EH (cell line): ENCODE measurements around the gene SCAPER.
"Not testable (repeated sequence)": the region's sequence is repeated elsewhere in the genome, so short reads cannot be mapped to it uniquely, and the experiment has no call there.

Experiments
- DNase-seq: peaks from one replicate; pipeline ENCODE4 v3.0.0-alpha.2; 2015; ENCODE audit warnings: low read depth

Gene SCAPER

DNA sequence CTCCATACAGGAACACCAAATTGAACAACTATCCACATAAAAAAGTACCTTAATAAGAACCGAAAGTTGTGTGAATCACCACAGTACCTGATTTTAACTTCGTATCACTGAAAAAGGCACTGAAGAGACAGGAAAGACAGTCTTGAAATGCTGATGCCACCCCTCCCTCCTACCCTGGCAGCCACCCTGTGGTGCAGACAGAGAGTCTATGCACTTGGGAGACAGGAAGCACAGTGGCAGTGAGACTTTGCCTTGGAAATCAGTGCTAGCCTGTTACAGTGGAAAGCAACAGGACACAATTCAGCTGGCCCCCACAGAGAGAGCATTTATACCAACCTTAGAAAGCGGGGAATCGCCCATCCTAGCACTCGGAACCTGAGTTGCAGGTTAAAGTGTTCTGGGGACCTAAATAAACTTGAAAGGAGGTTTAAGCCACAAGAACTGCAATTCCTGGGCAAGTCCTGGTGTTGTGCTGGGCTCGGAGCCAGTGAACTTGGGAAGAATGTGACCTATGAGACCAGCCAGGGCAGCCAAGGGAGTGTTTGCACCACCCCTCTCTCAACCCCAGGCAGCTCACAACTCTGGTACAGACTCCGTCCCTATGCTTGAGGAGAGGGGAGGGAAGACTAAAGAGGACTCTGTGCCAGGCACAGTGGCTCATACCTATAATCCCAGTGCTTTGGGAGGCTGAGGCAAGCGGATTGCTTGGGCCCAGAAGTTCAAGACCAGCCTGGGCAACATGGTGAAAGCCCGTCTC lies 328.4 kb downstream of the SCAPER start:
- DNase-seq: peak; percentile 75

DNA sequence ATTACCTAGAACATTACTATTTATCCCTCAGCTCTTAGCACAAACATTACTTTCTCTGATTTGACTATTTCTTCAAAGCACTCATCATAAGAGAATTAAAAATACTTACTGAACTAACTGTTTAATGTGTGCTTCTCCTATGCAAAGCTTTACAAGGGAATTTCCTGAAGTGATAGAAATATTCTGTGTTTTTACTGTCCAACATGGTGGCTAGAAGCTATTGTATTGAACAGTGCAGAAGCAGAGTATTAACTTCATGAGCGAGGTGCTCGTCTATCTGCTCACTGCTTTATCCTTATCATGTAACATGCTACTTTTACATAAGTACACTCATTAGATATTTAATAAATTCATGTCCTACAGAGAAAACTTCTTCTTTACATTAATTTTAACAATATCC lies 329.5 kb downstream of the SCAPER start:
- no peak for DNase-seq

DNA sequence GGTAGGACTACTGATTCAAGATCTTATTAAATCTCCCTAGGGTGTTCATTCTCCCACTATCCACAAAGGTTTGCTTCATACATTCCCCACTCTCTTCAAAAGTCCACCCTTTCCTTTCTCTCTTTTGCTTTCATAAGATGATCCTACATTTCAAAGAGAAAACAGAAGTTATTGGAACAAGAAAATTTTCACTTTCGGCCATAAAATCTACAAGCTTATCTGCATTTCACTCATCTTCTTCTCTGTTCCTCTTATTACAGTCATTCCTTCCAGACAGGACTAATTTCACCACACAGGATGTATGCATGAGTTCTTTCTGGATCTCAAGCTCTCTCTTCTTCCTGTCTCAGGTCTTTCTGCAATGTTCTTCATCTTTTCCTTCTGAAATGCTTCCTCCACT lies 329.9 kb downstream of the SCAPER start:
- no peak for DNase-seq

GRCh38 chr15:76572983-76573314 lies 332.2 kb downstream of the SCAPER start:
- no peak for DNase-seq

- DNase-seq: peak; percentile 12
Observed at GRCh38 chr15:76566276-76566675, 338.9 kb downstream of the SCAPER start.

DNA sequence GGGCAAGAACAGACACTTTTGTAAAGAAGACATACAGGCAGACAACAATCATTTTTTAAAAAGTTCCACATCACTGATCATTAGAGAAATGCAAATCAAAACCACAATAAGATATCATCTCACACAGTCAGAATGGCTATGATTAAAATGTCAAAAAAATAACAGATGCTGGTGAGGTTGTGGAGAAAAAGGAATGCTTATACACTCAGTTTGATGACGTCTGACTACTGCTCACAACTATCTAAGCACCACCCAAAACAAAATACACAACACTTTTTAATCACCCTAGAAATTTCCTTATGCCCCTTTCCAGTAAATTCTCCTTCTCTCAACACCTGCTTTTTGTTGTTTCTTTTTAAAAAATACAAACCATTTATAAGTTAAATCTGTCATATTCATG lies 339.8 kb downstream of the SCAPER start:
- DNase-seq: peak; percentile 48

- DNase-seq: no peak
Observed at GRCh38 chr15:76555247-76555646, 349.9 kb downstream of the SCAPER start.

DNA sequence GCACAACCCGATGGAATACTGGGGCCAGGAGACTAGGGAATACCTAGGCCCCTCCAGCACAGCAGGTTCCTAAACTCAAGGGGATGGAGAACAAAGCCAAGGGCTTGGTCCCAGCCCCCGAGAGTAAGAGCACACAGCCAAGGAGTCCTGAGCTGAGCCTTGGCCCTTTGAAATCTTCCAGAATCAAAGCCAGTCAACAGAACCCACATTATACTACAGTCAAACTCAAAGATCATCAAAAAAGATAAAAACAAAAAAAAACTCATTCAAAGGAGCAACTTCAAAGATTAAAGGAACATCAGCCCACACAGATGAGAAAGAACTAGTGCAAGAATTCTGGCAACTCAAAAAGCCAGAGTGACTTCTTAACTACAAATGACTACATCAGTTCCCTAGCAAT lies 351.6 kb downstream of the SCAPER start:
- no peak for DNase-seq

GRCh38 chr15:76553102-76553501 lies 352.0 kb downstream of the SCAPER start:
- DNase-seq: no peak

- DNase-seq: no peak
Observed at GRCh38 chr15:76546805-76547204, 358.3 kb downstream of the SCAPER start.

DNA sequence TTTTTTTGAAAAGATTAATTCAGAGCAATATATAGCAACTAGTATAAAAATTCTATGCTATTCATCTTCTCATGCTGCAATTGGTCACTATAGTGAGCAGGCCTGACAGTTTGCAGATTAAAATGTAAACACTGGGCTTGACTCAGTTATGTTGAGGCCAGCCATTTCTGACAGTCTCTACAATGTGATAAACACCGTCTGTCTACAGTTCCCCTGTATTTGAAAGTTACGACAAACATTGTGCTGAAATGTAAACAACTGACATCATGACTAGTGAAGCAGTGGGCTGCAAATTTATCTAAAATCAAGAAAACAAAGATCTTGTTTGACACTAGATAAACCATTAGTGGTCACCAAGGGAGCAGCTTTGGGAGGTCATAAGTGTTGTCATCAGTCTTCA lies 371.1 kb downstream of the SCAPER start:
- DNase-seq: no peak

- no peak for DNase-seq
Observed at GRCh38 chr15:76533060-76533820, 371.9 kb downstream of the SCAPER start.

DNA sequence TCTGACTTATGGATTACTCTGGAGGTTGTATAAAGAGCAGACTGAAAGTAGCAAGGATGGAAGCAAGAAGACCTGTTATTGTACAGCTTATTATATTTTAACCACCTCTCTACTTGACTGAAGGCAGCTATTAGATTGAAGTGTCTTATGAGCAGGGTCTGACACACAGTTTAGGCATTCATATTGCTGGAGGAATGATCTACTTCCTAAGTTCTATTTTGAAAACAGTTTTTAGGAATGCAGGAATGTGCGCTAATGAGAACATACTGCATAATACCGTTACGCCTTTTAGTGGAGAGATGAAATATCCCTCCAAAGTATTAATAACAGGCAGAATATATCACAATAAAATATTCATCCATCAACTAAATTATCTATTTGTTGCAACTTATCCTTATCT lies 375.2 kb downstream of the SCAPER start:
- DNase-seq: peak; percentile 73

DNA sequence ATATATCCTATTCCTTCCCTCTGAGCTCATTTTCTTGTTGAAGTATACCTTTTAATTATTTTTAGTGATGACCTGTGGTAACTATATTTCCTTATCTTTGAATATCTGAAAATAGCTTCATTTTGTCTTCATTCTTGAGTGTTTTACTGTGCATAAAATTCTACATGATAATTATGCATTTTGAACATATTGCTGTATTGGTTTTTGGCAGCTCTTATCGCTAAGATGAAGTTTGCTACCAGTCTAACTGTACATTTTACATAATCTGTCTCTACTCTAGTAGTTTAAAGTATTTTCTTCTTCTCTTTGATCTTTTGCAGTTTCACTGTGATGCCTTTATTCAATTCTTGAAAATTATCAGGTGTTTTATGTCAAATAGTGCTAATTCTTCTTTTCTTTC lies 379.0 kb downstream of the SCAPER start:
- no peak for DNase-seq

DNA sequence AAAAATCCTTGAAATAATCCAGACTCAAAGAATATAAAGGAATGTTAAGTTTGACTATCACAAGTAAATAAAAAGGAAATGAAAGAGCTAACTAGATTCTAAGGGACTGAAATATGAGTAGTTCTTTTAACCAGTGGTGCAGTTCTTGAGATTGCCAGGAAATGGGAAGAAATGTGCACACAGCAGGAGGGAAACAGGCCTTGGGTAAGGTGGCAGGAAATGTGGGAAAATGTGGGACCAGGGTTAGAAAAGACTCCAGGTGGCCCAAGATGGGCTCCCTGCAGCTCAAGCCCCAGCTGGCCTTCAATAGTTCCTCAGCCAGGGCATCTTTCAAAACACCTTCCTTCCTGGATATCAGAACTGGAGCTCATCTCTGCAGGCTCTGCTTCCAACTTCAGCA lies 387.2 kb downstream of the SCAPER start:
- peak; percentile 8 for DNase-seq

DNA sequence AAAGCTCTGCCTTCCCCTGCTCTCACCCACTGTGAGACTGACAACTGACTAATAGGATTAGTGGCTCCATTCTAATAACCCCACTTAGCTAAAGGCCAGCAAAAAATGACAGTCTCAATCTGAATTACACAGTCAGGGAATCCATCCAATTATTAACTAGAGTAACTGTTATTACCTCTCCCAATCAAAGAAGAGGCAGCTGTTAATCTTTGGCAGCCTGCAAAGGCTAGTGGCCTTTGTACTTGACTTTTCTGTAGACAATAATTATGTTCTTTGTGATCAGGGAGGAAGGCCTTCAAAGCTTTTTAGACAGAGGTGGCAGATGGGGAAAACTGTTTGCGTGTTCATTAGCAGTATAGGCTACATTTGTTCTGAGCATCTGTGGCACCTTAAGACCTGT lies 390.9 kb downstream of the SCAPER start:
- no peak for DNase-seq

DNA sequence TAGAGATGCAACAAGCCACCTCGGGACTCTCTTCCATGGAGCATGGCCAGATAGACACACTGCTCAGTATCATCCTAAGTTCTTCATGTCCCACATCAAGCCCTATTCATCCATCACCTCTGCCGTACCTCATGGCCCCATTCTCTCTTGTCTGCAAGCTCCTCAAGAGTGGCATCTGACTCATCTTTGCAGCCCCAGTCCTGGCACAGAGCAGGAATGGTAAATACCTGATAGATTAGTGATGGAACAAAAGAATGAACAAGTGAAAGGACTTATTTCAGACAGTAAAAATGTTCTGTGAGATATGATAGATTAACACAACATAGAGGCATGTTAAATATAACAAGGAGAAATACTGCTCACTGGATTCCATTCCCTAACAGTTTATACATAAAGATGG lies 392.2 kb downstream of the SCAPER start:
- peak; percentile 37 for DNase-seq

DNA sequence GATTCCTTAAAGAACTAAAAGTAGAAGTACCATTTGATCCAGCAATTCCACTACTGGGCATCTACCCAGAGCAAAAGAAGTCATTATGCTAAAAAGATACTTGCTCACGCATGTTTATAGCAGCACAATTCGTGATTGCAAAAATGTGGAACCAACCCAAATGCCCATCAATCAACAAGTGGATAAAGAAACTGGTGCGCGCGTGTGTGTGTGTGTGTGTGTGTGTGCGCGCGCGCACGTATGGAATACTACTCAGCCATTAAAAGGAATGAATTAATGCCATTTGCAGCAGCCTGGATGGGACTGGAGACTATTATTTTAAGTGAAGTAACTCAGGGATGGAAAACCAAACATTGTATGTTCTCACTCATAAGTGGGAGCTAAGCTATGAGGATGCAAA lies 394.5 kb downstream of the SCAPER start:
- not testable (repeated sequence) for DNase-seq

DNA sequence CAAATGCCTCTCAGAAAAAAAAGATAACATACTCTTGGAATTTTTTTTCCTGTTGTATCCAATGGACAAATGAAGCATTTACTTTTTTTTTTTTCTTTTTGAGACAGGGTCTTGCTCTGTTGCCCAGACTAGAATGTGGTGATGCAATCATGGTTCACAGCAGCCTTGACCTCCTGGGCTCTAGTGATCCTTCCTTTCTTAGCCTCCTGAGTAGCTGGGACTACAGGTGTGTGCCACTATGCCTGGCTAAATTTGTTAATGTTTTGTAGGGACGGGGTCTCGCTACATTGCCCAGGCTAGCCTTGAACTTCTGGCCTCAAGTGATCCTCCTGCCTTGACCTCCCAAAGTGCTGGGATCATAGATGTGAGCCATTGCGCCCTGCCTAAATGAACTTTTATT lies 401.3 kb downstream of the SCAPER start:
- no peak for DNase-seq

DNA sequence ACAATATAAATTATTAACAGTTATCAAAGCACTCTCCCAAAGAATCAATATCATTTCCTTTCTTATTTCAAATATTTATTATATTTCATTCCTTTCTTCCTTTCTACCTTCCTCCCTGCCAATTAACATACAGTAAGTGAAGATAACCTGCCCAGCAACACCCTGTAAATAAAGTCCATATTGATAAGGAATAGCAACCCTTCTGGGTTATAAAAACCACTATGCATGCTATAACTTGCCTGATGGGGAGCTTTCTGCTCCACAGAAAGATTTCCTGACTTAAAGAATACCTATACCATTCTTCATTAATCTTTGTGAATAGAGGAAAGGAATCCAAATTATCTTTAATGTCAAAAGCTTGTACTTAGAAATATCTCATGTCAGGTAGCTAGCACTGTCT lies 402.0 kb downstream of the SCAPER start:
- DNase-seq: no peak

GRCh38 chr15:76502678-76503077 lies 402.5 kb downstream of the SCAPER start:
- no peak for DNase-seq

DNA sequence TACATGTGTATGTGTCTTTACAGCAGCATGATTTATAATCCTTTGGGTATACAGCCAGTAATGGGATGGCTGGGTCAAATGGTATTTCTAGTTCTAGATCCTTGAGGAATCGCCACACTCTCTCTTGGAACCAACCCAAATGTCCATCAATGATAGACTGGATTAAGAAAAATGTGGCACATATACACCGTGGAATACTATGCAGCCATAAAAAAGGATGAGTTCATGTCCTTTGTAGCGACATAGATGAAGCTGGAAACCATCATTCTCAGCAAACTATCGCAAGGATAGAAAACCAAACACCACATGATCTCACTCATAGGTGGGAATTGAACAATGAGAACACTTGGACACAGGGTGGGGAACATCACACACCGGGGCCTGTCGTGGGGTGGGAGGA lies 403.0 kb downstream of the SCAPER start:
- DNase-seq: not testable (repeated sequence)

DNA sequence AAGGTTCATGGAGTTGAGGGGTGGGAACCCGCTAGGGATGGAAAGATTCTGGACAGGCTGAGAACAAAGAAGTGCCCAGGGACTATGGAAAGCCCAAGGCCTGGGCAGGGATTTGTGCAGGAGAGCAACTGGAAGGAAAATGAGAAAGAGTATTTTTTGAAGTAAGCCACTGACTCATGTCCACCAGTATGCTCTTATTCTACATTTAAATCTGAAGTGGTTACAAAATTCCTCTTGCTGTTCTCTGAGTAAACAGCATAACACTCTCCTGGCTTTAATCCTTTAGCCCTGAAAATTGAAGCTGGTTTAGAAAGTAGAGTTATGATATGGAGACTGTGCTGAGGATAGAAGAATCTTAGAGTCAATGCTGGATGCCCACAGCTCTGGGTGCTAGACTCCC lies 403.4 kb downstream of the SCAPER start:
- peak; percentile 24 for DNase-seq

DNA sequence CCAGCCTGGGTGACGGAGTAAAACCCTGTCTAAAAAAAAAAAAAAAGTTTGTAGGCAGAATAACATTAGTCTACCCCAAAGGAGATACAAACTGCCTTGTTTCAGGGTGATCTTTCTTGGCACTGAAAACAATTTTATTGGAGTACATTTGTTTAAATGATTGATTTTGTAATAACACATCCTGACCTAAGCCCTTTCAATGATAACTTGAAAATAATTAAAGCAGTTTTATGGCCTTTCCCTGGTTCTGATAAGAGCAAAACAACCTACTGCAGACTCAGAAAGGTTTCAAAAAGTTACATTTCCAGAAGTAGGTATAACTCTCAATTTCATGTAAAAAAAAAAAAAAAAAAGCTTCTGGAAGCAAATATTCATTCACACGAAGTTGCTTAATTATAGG lies 404.1 kb downstream of the SCAPER start:
- no peak for DNase-seq
